WTC11 (cell line): ENCODE measurements around the gene PPEF1. TPM values are rescaled to one million over a fixed set of nuclear protein-coding genes. Genes with fewer than 3 reads are reported as not detected.

ENCODE experiments used
- ATAC-seq: fragments of 200-7000 bp; cut with Tn5 transposase; 2 replicates; pipeline ENCODE4 v1.10.0; 2021; ENCODE audit warnings: mild to moderate bottlenecking, moderate library complexity
- CTCF ChIA-PET: fragments of 300-600 bp; sonication (Branson Sonifier 250); formaldehyde crosslinking; loops from one replicate; lab custom pipeline; 2021; ENCODE audit warnings: antibody characterized with exemption; lab: Charles Lee
- POLR2A ChIA-PET: fragments of 350-600 bp; sonication (Branson Sonifier 250); formaldehyde crosslinking; loops from one replicate; lab custom pipeline; 2021; ENCODE audit warnings: antibody characterized with exemption; lab: Charles Lee
- DNase-seq: peaks from one replicate; pipeline ENCODE4 v3.0.0; 2021; ENCODE audit warnings: low spot score
- H3K27ac Mint-ChIP-seq: 2 replicates; pipeline ENCODE4 v1.8.0; 2021; ENCODE audit warnings: mixed read lengths
- H3K27me3 Mint-ChIP-seq: 2 replicates; pipeline ENCODE4 v1.8.0; 2021; ENCODE audit warnings: low read depth, mild to moderate bottlenecking, moderate library complexity, mixed read lengths
- H3K36me3 Mint-ChIP-seq: 2 replicates; pipeline ENCODE4 v1.8.0; 2021; ENCODE audit warnings: mixed read lengths
- H3K4me1 Mint-ChIP-seq: 2 replicates; pipeline ENCODE4 v1.8.0; 2022; ENCODE audit warnings: mixed read lengths
- H3K4me3 Mint-ChIP-seq: 2 replicates; pipeline ENCODE4 v1.8.0; 2021; ENCODE audit warnings: mild to moderate bottlenecking, moderate library complexity, mixed read lengths
- H3K9me3 Mint-ChIP-seq: 2 replicates; pipeline ENCODE4 v1.8.0; 2021; ENCODE audit warnings: mixed read lengths
- GABPB1 ChIP-seq: sonication (generic); formaldehyde crosslinking; IDR thresholded peaks from 2 replicates; pipeline ENCODE4 v1.8.1; 2023; ENCODE audit warnings: mild to moderate bottlenecking, missing genetic modification reagents
- HMGA2 ChIP-seq: fragments of 250-450 bp; sonication (Bioruptor Pico); IDR thresholded peaks from 2 replicates; pipeline ENCODE4 v1.4.0; 2021; ENCODE audit warnings: mild to moderate bottlenecking, moderate library complexity
- NR2C2 ChIP-seq: sonication (generic); formaldehyde crosslinking; IDR thresholded peaks from 2 replicates; pipeline ENCODE4 v1.8.0; 2022; ENCODE audit warnings: mild to moderate bottlenecking, missing genetic modification reagents
- SOX15 ChIP-seq: fragments of 250-450 bp; sonication (Bioruptor Pico); IDR thresholded peaks from 2 replicates; pipeline ENCODE4 v1.9.0; 2021; ENCODE audit warnings: mild to moderate bottlenecking
- TEAD4 ChIP-seq: sonication (generic); formaldehyde crosslinking; IDR thresholded peaks from 2 replicates; pipeline ENCODE4 v1.8.0; 2022; ENCODE audit warnings: mild to moderate bottlenecking, missing genetic modification reagents
- ZNF219 ChIP-seq: sonication (generic); formaldehyde crosslinking; IDR thresholded peaks from 2 replicates; pipeline ENCODE4 v1.8.0; 2023; ENCODE audit warnings: missing genetic modification reagents, mild to moderate bottlenecking, borderline replicate concordance
- ZNF232 ChIP-seq: sonication (generic); formaldehyde crosslinking; IDR thresholded peaks from 2 replicates; pipeline ENCODE4 v1.8.0; 2022; ENCODE audit warnings: mild to moderate bottlenecking, missing genetic modification reagents
- ZNF263 ChIP-seq: sonication (generic); formaldehyde crosslinking; IDR thresholded peaks from 2 replicates; pipeline ENCODE4 v1.8.1; 2022; ENCODE audit warnings: low read depth, mild to moderate bottlenecking, moderate library complexity, missing genetic modification reagents
- total RNA-seq: library from RNA; stranded (reverse); gene quantifications from 3 replicates; pipeline ENCODE4 v1.2.3, GENCODE V29; 2021
- TF ChIP-seq, protein P1 (sequence below): fragments of 250-450 bp; sonication (Bioruptor Pico); IDR thresholded peaks from 2 replicates; pipeline ENCODE4 v1.8.0; 2021; ENCODE audit warnings: mild to moderate bottlenecking
- TF ChIP-seq, protein P2 (sequence below): sonication (generic); formaldehyde crosslinking; conservative IDR thresholded peaks from 2 replicates; pipeline ENCODE4 v1.8.1; 2023; ENCODE audit warnings: mild to moderate bottlenecking, low read depth, missing genetic modification reagents, moderate library complexity
- TF ChIP-seq, protein P3 (sequence below): fragments of 250-450 bp; sonication (Bioruptor Pico); IDR thresholded peaks from 2 replicates; pipeline ENCODE4 v2.1.2; 2022; ENCODE audit warnings: mild to moderate bottlenecking, moderate library complexity
- TF ChIP-seq, protein P4 (sequence below): fragments of 200-600 bp; IDR thresholded peaks from 2 replicates; pipeline ENCODE4 v1.8.0; 2022; ENCODE audit warnings: antibody characterized with exemption
- TF ChIP-seq, protein P5 (sequence below): sonication (generic); formaldehyde crosslinking; IDR thresholded peaks from 2 replicates; pipeline ENCODE4 v1.8.1; 2023; ENCODE audit warnings: mild to moderate bottlenecking, missing genetic modification reagents
- TF ChIP-seq, protein P6 (sequence below): sonication (generic); formaldehyde crosslinking; IDR thresholded peaks from 2 replicates; pipeline ENCODE4 v1.8.0; 2022; ENCODE audit warnings: mild to moderate bottlenecking, missing genetic modification reagents

PPEF1 gene
- total RNA-seq, 1 experiment from 2014 or later = 0.31 TPM

DNA sequence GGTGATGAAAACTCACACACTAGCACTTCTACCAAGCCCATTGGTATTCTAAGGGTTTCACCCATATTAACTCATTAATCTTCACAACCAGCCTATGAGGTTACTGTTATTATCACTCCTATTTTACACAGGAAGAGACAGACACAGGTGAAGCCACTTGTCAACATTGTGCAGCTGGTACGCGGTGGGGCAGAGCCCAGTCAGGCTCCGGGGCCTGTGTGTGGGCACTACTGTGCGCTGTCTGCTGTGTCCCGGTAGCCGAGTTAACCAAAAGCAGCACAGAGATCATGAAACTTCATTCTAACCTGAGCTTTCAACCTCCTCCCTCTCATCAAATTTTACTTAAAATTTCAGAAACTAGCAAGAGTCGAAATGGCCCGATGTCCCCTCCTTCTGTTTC lies 165.2 kb downstream of the PPEF1 start:
- H3K4me3 Mint-ChIP-seq = no peak overlapping the region

DNA sequence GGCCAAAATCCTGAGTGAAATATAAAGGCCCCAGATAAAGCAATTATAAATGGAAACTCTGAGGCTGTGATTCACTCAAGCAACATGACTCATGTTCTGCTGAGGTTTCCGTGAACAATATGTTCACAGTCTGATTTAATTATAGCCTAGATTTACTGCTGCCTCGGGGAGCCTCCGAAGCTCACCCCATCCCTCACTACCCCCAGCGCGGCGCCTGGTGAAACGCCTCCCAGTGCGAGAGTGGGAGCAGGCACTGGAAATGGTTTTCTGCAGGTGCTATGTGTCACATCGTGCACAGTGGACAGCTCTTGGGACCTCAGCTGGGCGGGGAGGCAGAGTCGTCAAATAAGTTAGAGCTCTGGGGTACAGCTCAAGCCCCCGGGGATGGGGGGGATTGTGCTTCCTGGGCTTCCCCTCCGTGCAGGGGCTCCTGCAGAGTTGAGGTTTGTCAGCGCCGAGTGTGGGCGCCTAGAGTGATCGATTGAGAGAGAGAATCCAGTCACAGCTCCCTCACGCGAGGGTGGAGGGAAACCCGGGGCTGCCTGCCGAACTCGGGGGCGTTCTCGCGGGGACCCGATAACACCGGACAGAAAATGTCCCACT lies 165.8 kb downstream of the PPEF1 start:
- ChIA-PET CTCF (no interaction called here), POLR2A (no interaction called here)
- Mint-ChIP-seq H3K4me1 (no peaks in the 10 kb centered on the region; the same call in 1 of the 2 replicates), H3K4me3 (no peak overlapping the region), H3K9me3 (no peaks in the 10 kb centered on the region), H3K36me3 (no peaks in the 10 kb centered on the region), H3K27ac (no peak overlapping the region), H3K27me3 (no peaks in the 10 kb centered on the region; the same call in 1 of the 2 replicates)
- no peak for ATAC-seq
- TF ChIP-seq, protein P1, sequence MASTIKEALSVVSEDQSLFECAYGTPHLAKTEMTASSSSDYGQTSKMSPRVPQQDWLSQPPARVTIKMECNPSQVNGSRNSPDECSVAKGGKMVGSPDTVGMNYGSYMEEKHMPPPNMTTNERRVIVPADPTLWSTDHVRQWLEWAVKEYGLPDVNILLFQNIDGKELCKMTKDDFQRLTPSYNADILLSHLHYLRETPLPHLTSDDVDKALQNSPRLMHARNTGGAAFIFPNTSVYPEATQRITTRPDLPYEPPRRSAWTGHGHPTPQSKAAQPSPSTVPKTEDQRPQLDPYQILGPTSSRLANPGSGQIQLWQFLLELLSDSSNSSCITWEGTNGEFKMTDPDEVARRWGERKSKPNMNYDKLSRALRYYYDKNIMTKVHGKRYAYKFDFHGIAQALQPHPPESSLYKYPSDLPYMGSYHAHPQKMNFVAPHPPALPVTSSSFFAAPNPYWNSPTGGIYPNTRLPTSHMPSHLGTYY (CRISPR knock-in tag) = no peak
- TF ChIP-seq ZNF263 (CRISPR knock-in tag) (no peak), SOX15 (CRISPR knock-in tag) (no peak), ZNF219 (CRISPR knock-in tag) (no peak)
- no peak for DNase-seq

More for the DNA sequence above, 165.2 kb downstream of the PPEF1 start:
- ChIA-PET CTCF (no interaction called here), POLR2A (no interaction called here)
- Mint-ChIP-seq H3K27ac (no peak overlapping the region), H3K27me3 (no peaks in the 10 kb centered on the region; the same call in 1 of the 2 replicates), H3K36me3 (no peaks in the 10 kb centered on the region), H3K4me1 (no peaks in the 10 kb centered on the region; the same call in 1 of the 2 replicates), H3K9me3 (no peaks in the 10 kb centered on the region)
- no peak for DNase-seq
- TF ChIP-seq, protein P1 (CRISPR knock-in tag) = no peak
- no peak for ATAC-seq

DNA sequence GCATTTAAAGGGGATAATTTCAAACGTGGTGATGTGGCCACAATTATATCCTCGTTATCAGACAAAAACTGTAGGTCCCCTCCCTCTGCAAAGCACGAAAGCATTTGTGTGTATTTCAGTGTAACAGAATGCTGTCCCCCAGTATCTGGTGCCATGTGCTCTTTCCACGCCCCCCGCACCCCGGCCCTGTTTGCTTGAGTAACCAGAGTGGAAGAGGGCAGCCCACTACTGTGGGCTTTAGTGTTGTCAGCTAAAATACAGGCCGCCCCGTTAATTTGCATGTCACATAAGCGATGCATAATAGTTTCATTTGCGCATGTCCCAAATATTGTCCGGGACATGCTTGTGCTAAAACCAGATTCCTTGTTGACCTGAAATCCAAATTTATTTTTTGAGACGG lies 166.4 kb downstream of the PPEF1 start:
- no peaks in the 10 kb centered on the region for H3K9me3 Mint-ChIP-seq
- POLR2A ChIA-PET = no interaction called here

More for the DNA sequence above, 166.4 kb downstream of the PPEF1 start:
- Mint-ChIP-seq H3K4me3 (no peak overlapping the region), H3K27ac (no peak overlapping the region), H3K27me3 (no peaks in the 10 kb centered on the region; the same call in 1 of the 2 replicates), H3K36me3 (no peaks in the 10 kb centered on the region), H3K4me1 (no peaks in the 10 kb centered on the region; the same call in 1 of the 2 replicates)
- CTCF ChIA-PET = no interaction called here
- ATAC-seq = no peak
- TF ChIP-seq, protein P2, sequence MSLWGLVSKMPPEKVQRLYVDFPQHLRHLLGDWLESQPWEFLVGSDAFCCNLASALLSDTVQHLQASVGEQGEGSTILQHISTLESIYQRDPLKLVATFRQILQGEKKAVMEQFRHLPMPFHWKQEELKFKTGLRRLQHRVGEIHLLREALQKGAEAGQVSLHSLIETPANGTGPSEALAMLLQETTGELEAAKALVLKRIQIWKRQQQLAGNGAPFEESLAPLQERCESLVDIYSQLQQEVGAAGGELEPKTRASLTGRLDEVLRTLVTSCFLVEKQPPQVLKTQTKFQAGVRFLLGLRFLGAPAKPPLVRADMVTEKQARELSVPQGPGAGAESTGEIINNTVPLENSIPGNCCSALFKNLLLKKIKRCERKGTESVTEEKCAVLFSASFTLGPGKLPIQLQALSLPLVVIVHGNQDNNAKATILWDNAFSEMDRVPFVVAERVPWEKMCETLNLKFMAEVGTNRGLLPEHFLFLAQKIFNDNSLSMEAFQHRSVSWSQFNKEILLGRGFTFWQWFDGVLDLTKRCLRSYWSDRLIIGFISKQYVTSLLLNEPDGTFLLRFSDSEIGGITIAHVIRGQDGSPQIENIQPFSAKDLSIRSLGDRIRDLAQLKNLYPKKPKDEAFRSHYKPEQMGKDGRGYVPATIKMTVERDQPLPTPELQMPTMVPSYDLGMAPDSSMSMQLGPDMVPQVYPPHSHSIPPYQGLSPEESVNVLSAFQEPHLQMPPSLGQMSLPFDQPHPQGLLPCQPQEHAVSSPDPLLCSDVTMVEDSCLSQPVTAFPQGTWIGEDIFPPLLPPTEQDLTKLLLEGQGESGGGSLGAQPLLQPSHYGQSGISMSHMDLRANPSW (CRISPR knock-in tag) = no peak
- no peak for TF ChIP-seq TEAD4 (CRISPR knock-in tag)
- TF ChIP-seq, protein P3, sequence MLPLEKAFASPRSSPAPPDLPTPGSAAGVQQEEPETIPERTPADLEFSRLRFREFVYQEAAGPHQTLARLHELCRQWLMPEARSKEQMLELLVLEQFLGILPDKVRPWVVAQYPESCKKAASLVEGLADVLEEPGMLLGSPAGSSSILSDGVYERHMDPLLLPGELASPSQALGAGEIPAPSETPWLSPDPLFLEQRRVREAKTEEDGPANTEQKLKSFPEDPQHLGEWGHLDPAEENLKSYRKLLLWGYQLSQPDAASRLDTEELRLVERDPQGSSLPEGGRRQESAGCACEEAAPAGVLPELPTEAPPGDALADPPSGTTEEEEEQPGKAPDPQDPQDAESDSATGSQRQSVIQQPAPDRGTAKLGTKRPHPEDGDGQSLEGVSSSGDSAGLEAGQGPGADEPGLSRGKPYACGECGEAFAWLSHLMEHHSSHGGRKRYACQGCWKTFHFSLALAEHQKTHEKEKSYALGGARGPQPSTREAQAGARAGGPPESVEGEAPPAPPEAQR = no peak
- TF ChIP-seq, protein P4, sequence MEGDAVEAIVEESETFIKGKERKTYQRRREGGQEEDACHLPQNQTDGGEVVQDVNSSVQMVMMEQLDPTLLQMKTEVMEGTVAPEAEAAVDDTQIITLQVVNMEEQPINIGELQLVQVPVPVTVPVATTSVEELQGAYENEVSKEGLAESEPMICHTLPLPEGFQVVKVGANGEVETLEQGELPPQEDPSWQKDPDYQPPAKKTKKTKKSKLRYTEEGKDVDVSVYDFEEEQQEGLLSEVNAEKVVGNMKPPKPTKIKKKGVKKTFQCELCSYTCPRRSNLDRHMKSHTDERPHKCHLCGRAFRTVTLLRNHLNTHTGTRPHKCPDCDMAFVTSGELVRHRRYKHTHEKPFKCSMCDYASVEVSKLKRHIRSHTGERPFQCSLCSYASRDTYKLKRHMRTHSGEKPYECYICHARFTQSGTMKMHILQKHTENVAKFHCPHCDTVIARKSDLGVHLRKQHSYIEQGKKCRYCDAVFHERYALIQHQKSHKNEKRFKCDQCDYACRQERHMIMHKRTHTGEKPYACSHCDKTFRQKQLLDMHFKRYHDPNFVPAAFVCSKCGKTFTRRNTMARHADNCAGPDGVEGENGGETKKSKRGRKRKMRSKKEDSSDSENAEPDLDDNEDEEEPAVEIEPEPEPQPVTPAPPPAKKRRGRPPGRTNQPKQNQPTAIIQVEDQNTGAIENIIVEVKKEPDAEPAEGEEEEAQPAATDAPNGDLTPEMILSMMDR = no peak
- TF ChIP-seq, protein P5, sequence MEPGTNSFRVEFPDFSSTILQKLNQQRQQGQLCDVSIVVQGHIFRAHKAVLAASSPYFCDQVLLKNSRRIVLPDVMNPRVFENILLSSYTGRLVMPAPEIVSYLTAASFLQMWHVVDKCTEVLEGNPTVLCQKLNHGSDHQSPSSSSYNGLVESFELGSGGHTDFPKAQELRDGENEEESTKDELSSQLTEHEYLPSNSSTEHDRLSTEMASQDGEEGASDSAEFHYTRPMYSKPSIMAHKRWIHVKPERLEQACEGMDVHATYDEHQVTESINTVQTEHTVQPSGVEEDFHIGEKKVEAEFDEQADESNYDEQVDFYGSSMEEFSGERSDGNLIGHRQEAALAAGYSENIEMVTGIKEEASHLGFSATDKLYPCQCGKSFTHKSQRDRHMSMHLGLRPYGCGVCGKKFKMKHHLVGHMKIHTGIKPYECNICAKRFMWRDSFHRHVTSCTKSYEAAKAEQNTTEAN (CRISPR knock-in tag) = no peak
- TF ChIP-seq HMGA2 = no peak
- TF ChIP-seq ZNF232 = no peak
- TF ChIP-seq NR2C2 = no peak
- no peak for TF ChIP-seq GABPB1
- TF ChIP-seq, protein P6, sequence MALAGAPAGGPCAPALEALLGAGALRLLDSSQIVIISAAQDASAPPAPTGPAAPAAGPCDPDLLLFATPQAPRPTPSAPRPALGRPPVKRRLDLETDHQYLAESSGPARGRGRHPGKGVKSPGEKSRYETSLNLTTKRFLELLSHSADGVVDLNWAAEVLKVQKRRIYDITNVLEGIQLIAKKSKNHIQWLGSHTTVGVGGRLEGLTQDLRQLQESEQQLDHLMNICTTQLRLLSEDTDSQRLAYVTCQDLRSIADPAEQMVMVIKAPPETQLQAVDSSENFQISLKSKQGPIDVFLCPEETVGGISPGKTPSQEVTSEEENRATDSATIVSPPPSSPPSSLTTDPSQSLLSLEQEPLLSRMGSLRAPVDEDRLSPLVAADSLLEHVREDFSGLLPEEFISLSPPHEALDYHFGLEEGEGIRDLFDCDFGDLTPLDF (CRISPR knock-in tag) = no peak
- no peak for DNase-seq
